GM21423 (cell line): ENCODE results near the gene KIF26B.

ENCODE experiments used
- ATAC-seq: cut with Tn5 transposase; IDR thresholded peaks from one replicate; pipeline ENCODE4 v1.9.1; 2021; ENCODE audit warnings: mild to moderate bottlenecking, moderate library complexity; ENCODE audit not compliant: unreplicated experiment

KIF26B gene

GRCh38 chr1:245582026-245582425, 427.2 kb downstream of the KIF26B start:
- ATAC-seq: no peak

DNA sequence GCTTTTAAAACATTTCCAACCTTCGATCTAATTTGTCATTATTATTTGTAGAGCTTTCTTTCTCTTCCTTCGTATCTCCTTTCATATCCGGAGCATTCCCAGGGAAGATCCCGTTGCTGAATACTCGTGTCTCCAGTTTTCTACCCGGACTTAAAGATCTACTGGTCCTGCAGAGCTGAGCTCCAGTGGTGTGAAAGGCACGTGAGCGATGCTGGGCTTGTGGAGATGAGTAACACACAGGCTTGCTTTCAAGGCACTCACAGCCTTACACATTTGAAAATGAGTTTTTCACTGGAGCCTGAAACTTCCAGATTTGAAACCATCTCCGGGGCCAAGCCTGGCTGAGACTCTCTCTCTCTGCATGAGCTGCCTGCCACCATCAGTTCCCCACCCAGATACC, 428.3 kb downstream of the KIF26B start:
- no peak for ATAC-seq

DNA sequence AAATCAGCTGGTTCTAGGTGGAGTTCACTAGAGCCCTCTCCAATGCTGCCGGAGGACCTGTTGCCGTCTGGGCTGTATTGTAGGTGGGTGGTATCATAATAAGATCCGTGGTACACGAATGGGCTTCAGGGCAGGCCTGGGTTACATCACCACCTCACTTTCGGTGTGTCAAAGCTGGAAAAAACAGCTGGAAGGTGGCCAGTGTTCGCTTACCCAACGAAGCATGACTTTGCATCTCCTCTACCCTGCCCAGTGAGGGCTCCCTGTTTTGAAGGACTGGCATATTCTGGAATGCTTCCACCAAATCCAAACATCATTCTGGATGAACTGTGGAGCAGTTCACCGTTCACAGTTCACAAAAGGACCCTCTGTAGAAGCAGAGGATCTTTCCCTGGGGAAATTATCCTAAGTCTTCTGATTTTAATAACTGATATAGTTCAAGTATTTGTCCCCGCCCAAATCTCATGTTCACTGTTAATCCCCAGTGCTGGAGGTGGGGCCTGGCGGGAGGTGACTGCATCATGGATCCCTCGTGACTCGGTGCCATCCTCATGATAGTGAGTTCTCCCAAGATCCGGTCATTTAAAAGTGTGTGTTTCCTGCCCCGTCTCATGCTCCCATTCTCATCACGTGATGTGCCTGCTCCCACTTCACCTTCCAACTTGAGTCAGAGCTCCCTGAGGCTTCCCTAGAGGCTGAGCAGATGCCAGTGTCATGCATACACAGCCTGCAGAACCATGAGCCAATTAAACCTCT, 429.0 kb downstream of the KIF26B start:
- ATAC-seq: no peak

DNA sequence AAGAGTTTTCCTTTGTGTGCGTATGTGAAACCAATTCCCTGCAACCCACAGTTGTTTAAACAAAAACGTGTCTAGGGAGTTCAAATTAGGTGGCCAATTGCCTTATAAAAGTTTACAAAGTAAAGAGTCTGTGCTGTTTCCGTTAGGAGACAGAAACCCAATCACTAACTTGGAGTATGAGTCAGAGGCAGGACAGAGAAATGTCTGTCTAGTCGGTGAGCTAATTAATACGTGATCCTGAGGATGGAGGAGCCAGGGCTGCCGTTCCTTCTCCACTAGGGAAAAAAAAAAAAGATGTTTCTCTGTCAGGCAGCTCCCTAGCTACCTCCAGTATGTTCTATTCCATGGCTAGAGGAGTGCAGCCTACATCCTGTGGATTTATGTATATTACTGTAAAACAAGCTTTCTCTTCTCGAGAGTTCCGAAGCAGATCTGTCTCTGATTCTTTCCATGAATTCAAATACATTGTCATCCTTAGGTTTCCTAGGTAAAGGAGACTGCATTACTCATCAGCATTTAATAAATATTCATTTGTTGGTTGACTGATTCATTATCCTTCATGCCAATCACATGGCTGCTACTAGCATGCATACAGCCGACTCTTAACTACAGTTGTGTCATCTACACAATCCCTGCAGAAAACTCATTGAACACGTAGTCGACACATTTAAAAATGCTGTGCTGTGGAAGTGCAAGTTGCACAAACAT, 430.6 kb downstream of the KIF26B start:
- no peak for ATAC-seq

DNA sequence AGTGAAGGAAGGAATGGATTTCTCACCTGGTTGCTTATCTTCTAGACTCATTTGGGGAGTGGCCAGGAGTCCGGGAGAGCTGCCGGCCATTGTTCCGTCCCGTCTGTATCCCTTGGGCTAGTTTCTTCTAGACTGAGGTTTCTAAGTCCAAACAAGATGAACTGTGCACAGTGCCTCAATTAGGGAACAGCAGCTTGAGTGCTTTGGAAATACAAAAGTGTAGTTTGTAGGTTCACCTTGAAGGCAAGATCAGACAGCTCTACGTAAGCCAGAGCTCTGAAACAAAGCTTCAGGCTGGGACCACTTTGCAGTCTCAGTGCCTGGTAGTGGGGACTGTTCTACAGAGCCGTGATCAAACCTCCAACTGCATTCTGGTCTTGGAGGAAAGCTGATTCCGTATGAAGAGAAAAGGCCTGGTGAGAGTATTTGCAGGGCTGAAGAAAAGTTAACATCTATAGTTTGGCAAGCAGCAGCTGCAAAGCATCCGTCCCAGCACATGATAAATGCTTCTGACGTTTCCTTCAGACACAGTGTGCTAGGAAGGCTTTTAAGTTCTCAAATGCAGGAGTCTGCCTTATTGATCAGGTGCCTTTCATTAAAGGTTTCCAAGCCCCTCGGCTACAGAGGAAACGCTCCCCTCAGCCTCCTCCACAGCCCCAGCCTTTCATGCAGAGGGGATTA, 432.8 kb downstream of the KIF26B start:
- ATAC-seq: no peak

DNA sequence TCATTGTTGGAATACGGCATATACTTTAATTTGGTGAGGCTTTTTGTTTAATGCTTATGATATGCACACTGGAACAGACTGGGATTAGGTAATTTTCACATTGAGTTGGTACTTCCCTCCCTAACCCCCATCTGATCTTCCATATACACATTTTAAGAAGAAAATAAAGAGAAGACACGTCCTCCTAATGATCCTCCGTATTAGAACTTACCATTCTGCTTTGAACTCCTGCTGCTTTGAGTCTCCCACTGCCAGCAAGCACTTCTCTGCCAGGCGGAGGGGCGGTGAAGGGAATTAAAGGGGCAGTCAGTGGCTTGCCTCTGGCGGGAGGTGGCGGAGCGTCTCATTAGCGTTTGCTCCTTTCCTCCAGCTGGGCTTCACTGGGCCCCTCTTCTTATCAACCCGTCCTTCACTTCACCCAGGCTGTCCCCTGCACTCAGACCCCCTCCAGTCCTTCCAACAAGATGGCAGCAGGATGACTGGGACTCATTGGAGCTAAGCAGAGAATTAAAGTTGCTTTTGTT, 433.4 kb downstream of the KIF26B start:
- ATAC-seq: no peak

DNA sequence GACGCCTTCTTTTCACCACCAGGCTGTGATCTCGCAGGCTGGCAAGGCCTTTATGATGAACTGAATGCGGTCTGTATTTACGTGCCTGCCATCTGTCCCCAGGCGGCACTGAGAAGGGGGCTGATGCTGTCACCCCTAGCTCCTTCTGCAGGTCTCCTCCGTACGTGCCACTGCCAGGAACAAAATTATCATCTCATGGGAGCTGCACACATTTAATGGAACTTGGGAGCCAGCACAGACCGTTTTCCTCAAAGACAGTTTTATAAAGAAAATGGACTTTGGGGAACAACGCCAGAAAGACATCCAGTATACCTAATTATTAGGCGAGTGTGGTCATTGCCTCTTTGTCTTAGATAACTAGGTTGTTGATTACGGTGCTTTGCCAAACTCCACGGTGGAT, 434.5 kb downstream of the KIF26B start:
- ATAC-seq: no peak

DNA sequence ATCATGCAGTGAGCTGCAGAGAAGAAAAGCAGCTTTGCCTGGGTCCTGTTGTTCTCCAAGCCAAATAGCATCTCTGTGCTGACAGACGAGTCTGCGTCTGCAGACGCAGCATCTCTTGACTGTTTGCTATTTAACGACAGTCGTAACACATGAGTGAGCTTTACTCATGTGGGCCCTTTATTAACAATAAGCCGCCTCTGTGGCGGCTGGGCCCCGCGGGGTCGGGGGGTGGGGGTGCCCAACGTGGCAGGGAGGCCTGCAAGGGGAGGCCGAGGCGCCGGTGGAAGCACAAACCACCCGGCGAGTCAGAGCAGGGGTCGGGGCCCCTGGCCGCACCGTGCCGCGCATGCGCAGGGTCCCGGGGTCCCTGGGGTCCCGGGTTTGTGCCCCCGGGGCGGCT, 435.1 kb downstream of the KIF26B start:
- ATAC-seq: no peak

GRCh38 chr1:245590726-245591125, 435.9 kb downstream of the KIF26B start:
- ATAC-seq: no peak

- no peak for ATAC-seq
Measured at GRCh38 chr1:245591346-245592188, 436.8 kb downstream of the KIF26B start.

GRCh38 chr1:245592189-245592460, 437.3 kb downstream of the KIF26B start:
- ATAC-seq: no peak

- ATAC-seq: no peak
Measured at GRCh38 chr1:245598524-245599305, 443.9 kb downstream of the KIF26B start.

DNA sequence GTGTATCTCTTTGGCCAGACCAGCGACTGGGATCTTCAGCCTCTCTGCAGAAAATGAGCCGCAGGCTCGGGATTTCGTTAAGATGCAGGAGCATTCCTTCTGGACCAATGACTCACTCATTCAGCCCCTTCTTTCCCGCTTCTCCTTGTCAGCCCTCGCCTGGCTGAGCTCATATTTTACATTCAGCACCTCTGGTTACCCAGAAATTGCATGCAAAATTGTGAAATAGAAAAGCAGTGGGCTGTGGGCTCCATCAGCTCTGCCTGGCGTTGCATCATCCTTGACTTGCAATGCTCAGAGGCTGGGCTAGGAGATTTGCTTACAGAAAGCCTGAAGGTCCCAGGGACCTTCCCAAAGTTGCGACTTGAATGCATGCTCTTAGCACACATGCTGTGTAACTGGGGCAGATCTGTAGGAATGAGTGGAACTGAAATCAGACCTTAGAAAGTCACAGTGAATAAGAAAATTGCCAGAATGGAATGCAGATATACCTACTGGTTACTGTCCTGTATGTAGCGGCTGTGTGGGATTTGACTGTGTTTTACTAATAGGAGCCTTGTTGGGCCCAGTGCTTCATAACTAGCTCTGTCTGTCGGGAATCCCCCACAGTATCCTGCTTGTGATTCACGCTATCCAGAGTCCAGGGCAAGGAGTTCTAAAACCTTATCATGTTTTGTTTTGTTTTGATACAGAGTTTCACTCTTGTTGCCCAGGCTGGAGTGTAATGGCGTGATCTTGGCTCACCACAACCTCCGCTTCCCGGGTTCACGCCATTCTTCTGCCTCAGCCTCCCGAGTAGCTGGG, 444.8 kb downstream of the KIF26B start:
- no peak for ATAC-seq

DNA sequence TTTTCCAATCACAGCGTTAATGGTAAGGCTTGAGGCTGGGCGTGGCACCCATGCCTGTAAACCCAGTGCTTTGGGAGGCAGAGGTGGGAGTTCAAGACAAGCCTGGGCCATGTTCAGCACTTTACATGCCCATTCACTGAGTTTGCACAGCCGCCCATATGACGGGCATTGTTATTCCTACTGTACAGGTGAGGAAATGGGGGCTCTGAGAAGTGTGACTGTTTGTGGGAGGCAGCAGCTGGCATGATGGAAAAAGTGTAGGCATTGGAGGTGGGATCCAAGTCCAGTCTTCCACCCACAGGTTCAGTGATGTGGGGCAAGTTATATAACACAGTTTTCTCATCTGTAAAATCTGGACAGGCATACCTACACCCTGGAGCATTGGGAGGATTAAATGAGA, 445.9 kb downstream of the KIF26B start:
- no peak for ATAC-seq

DNA sequence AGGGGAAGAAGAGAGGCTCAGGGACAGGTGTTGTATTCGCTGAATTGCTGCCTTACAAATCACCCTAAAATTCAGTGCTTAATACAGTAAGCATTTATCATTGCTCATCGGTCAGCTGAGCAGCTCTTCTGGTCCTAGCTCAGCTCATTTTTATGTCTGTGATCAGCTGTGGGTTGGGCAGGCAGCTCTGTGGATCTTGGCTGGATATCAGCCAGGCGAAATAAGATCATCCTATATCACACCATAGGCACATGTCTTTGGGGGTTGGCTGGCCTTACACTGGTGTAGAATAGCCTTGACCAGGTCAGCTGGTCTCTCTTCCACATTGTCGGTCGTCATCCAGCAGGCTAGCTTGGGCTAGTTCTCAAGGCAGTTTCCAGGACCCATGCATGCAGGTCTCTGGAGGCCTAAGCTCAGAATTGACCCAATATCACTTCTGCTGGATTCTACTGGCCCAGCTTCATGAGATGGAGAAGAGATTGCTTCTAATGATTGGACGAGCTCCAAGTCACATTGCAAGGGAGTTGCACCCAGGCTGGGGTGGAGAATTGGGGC, 448.6 kb downstream of the KIF26B start:
- no peak for ATAC-seq

GRCh38 chr1:245604979-245605378, 450.2 kb downstream of the KIF26B start:
- ATAC-seq: no peak

- no peak for ATAC-seq
Measured at GRCh38 chr1:245605480-245606156, 450.8 kb downstream of the KIF26B start.

- ATAC-seq: no peak
Measured at GRCh38 chr1:245606157-245606725, 451.5 kb downstream of the KIF26B start.
